K562 (cell line): ENCODE measurements around the gene LTB4R2. TPM values are rescaled to one million over a fixed set of nuclear protein-coding genes. Genes with fewer than 3 reads are reported as not detected.

Experiments
- ATAC-seq: fragments of 200-7000 bp; cut with Tn5 transposase; 3 replicates; pipeline ENCODE4 v1.9.1; 2020; ENCODE audit warnings: moderate library complexity
- BruUV-seq: library from RNA; stranded (reverse); fragments of 400-500 nt; replicated peaks from 2 replicates; lab custom pipeline; 2021; lab: Mats Ljungman, UMichigan
- CTCF ChIA-PET: fragments of 300-600 bp; formaldehyde crosslinking; extraction: SDS; loops from one replicate; lab custom pipeline; 2021; ENCODE audit warnings: low intra/inter-chr PET ratio; lab: Yijun Ruan, JAX
- POLR2A ChIA-PET: fragments of 300-600, 350-650 bp; sonication (Branson Sonifier 250); formaldehyde crosslinking; extraction: SDS; loops from one replicate; lab custom pipeline; 2021; ENCODE audit warnings: antibody characterized with exemption, inconsistent platforms; lab: Yijun Ruan, JAX
- DNase-seq, 4 experiments: peaks; one replicate each; pipeline versions ENCODE4 v3.0.0 to v3.0.0-alpha.2; 2011 to 2018; ENCODE audit warnings: low spot score in 3 of 4, mixed read lengths in 3 of 4; ENCODE audit errors: extremely low read depth in 1 of 4
- FAIRE-seq: peaks from 2 replicates; lab custom pipeline; 2011; peaks lifted over from hg19 to GRCh38; lab: Jason Lieb, UNC
- H2AFZ ChIP-seq: 2 replicates; pipeline ENCODE4 v1.6.0; 2011; ENCODE audit warnings: low read depth, low read length, control low read depth, inconsistent platforms
- H3K27ac ChIP-seq: fragments of 200-600 bp; 3 replicates; pipeline ENCODE4 v1.8.0; 2011; ENCODE audit warnings: low read depth, mild to moderate bottlenecking, control low read depth, inconsistent platforms, low read length, moderate library complexity, mixed read lengths; ENCODE audit errors: extremely low read depth
- H3K27me3 ChIP-seq, 2 experiments: fragments of 300-600 bp in 1 of 2; 2 replicates in 1 of 2; 3 replicates in 1 of 2; pipeline versions ENCODE4 v1.6.0 to v1.8.0; 2011; ENCODE audit warnings: inconsistent platforms in 2 of 2, low read length in 2 of 2, mild to moderate bottlenecking in 1 of 2, mixed read lengths in 1 of 2, moderate library complexity in 1 of 2; ENCODE audit not compliant: control insufficient read depth in 2 of 2, insufficient read depth in 2 of 2
- H3K36me3 ChIP-seq: fragments of 300-600 bp; 3 replicates; pipeline ENCODE4 v1.8.0; 2011; ENCODE audit warnings: mild to moderate bottlenecking, low read length, inconsistent platforms; ENCODE audit not compliant: control insufficient read depth, insufficient read depth
- H3K4me1 ChIP-seq, 2 experiments: fragments of 200-600 bp in 1 of 2; replicated peaks in 1 of 2; 2 replicates in 1 of 2; 3 replicates in 1 of 2; pipeline versions ENCODE4 v1.5.1 to v1.8.0; 2011; ENCODE audit warnings: inconsistent platforms in 2 of 2, low read length in 2 of 2, mild to moderate bottlenecking in 1 of 2, mixed read lengths in 1 of 2, moderate library complexity in 1 of 2; ENCODE audit not compliant: control insufficient read depth in 2 of 2, insufficient read depth in 2 of 2
- H3K4me2 ChIP-seq: 2 replicates; pipeline ENCODE4 v1.6.1; 2011; ENCODE audit warnings: low read length, control low read depth, inconsistent platforms, mixed read lengths; ENCODE audit not compliant: insufficient read depth
- H3K4me3 ChIP-seq: fragments of 200-600 bp; sonication (generic), shearing (Covaris generic); 2 replicates; pipeline ENCODE4 v1.5.1; 2016; ENCODE audit warnings: control low read depth, inconsistent platforms
- H3K79me2 ChIP-seq: fragments of 200-600 bp; 3 replicates; pipeline ENCODE4 v1.8.0; 2011; ENCODE audit warnings: low read length, inconsistent platforms; ENCODE audit not compliant: control insufficient read depth, insufficient read depth
- H3K9ac ChIP-seq, 2 experiments: 2 replicates each; pipeline versions ENCODE4 v1.6.0 to v1.6.1; 2011; ENCODE audit warnings: low read depth in 2 of 2, low read length in 2 of 2, control low read depth in 1 of 2, inconsistent platforms in 1 of 2, mild to moderate bottlenecking in 1 of 2, mixed read lengths in 1 of 2; ENCODE audit not compliant: insufficient read depth in 1 of 2
- H3K9me1 ChIP-seq: one replicate; pipeline ENCODE4 v1.6.0; 2011; ENCODE audit warnings: inconsistent platforms, mild to moderate bottlenecking, low read length, moderate library complexity; ENCODE audit not compliant: control insufficient read depth, insufficient read depth
- H3K9me3 ChIP-seq: replicated peaks from 2 replicates; pipeline ENCODE4 v1.5.1; 2011; ENCODE audit warnings: low read depth, low read length, inconsistent platforms; ENCODE audit not compliant: control insufficient read depth, insufficient read depth
- H4K20me1 ChIP-seq: replicated peaks from 2 replicates; pipeline ENCODE4 v1.6.1; 2011; ENCODE audit warnings: low read length, inconsistent platforms, mixed read lengths; ENCODE audit not compliant: control insufficient read depth, insufficient read depth
- ASH1L ChIP-seq: fragments of 450-650 bp; IDR thresholded peaks from 2 replicates; pipeline ENCODE4 v1.6.1; 2018; ENCODE audit warnings: borderline replicate concordance, mild to moderate bottlenecking, low read depth; ENCODE audit not compliant: partially characterized antibody
- BRCA1 ChIP-seq, 2 experiments: fragments of 450-650 bp in 1 of 2; sonication (generic) in 1 of 2; formaldehyde crosslinking in 1 of 2; IDR thresholded peaks; 2 replicates each; pipeline versions ENCODE4 v1.5.0 to v1.6.1; 2017 to 2020; ENCODE audit warnings: mild to moderate bottlenecking in 1 of 2, missing genetic modification reagents in 1 of 2
- CCNT2 ChIP-seq: IDR thresholded peaks from 2 replicates; pipeline ENCODE4 v1.6.1; 2011; ENCODE audit warnings: borderline replicate concordance, low read depth, mild to moderate bottlenecking, moderate library complexity, mixed read lengths, low read length; ENCODE audit not compliant: insufficient read length; ENCODE audit errors: extremely low read depth
- COPS2 ChIP-seq: fragments of 450-650 bp; conservative IDR thresholded peaks from 2 replicates; pipeline ENCODE4 v1.6.1; 2016; ENCODE audit warnings: mild to moderate bottlenecking, moderate library complexity
- CREB1 ChIP-seq, 2 experiments: sonication (generic) in 1 of 2; formaldehyde crosslinking in 1 of 2; IDR thresholded peaks; 2 replicates each; pipeline versions ENCODE4 v1.6.1 to v1.8.0; 2012 to 2022; ENCODE audit warnings: inconsistent platforms in 1 of 2, mild to moderate bottlenecking in 1 of 2, missing genetic modification reagents in 1 of 2, moderate library complexity in 1 of 2
- DMBX1 ChIP-seq: fragments of 250-450 bp; sonication (Bioruptor Pico); IDR thresholded peaks from 2 replicates; pipeline ENCODE4 v1.8.0; 2022; ENCODE audit warnings: inconsistent platforms, mild to moderate bottlenecking, moderate library complexity, borderline replicate concordance
- FOXJ3 ChIP-seq: sonication (generic); formaldehyde crosslinking; IDR thresholded peaks from 2 replicates; pipeline ENCODE4 v1.4.0; 2020; ENCODE audit warnings: mild to moderate bottlenecking, missing genetic modification reagents
- KAT8 ChIP-seq: fragments of 450-650 bp; IDR thresholded peaks from 2 replicates; pipeline ENCODE4 v1.6.1; 2016; ENCODE audit warnings: low read depth, mild to moderate bottlenecking
- MTF1 ChIP-seq: fragments of 250-450 bp; sonication (Bioruptor Pico); IDR thresholded peaks from 2 replicates; pipeline ENCODE4 v1.9.0; 2021; ENCODE audit warnings: moderate library complexity, mild to moderate bottlenecking, inconsistent platforms, borderline replicate concordance
- SNRNP70 ChIP-seq: fragments of 200-400 bp; formaldehyde crosslinking; optimal IDR thresholded peaks from 2 replicates; pipeline ENCODE3; 2017; ENCODE audit warnings: low read depth, low read length
- SPI1 ChIP-seq: IDR thresholded peaks from 2 replicates; pipeline ENCODE4 v1.6.1; 2011; ENCODE audit warnings: low read depth, low read length, control low read depth, borderline replicate concordance
- TAF15 ChIP-seq: fragments of 200-400 bp; formaldehyde crosslinking; IDR thresholded peaks from 2 replicates; pipeline ENCODE4 v1.6.1; 2017; ENCODE audit warnings: mild to moderate bottlenecking, low read depth, low read length, moderate library complexity
- ZBED1 ChIP-seq: IDR thresholded peaks from 2 replicates; pipeline ENCODE4 v1.6.1; 2014
- ZNF224 ChIP-seq: sonication (generic); formaldehyde crosslinking; IDR thresholded peaks from 2 replicates; pipeline ENCODE4 v1.8.0; 2022; ENCODE audit warnings: mild to moderate bottlenecking, missing genetic modification reagents
- WGBS: fragments of 100-300 bp; shearing (Covaris generic); methylation state at CpG from one replicate; pipeline ENCODE4 v1.1.6; 2016; ENCODE audit warnings: low coverage, mixed read lengths; ENCODE audit not compliant: insufficient coverage; ENCODE audit errors: missing lambda C conversion rate; 5-methylcytosine and 5-hydroxymethylcytosine counted together
- in situ Hi-C: fragments of 300-500 bp; cut with MboI; formaldehyde crosslinking; loops from 4 replicates; pipeline ENCODE4 v1.15.0; 2018; ENCODE audit warnings: inconsistent platforms, mixed read lengths
- intact Hi-C: fragments of 100-400 bp; cut with micrococcal nuclease; formaldehyde crosslinking; loops from 2 replicates; pipeline ENCODE4 v1.14.2; 2022
- polyA plus RNA-seq, 8 experiments: library from polyadenylated mRNA; depleted of rRNA in 4 of 8; stranded (reverse) in 5 of 8; unstranded in 3 of 8; fragments of >200 nt; fragmentation: Nextera tagmentation in 2 of 8; fragmentation: Illumina TruSeq in 1 of 8; extraction: Ambion mirVana in 2 of 8; extraction: Trizol in 1 of 8; gene quantifications; 2 replicates each; pipeline versions ENCODE4 v1.2.1 to v1.2.3, GENCODE V29; 2011 to 2014; ENCODE audit warnings: inconsistent platforms in 1 of 8, missing spikeins in 1 of 8
- total RNA-seq, 7 experiments: library from RNA; depleted of rRNA in 6 of 7; stranded (reverse); fragments of >200 nt in 6 of 7; fragmentation: Illumina TruSeq in 2 of 7; extraction: Trizol in 2 of 7; gene quantifications; 2 replicates each; pipeline versions ENCODE4 v1.2.1 to v1.2.3, GENCODE V29; 2011 to 2021; ENCODE audit warnings: low replicate concordance in 1 of 7
- TF ChIP-seq, protein P1 (sequence below): fragments of 250-450 bp; sonication (Bioruptor Pico); IDR thresholded peaks from 2 replicates; pipeline ENCODE4 v1.8.0; 2022; ENCODE audit warnings: inconsistent platforms, mild to moderate bottlenecking, moderate library complexity, borderline replicate concordance
- TF ChIP-seq, protein P2 (sequence below), 2 experiments: fragments of 150-350 bp in 1 of 2; IDR thresholded peaks; 2 replicates each; pipeline ENCODE4 v1.6.1; 2012 to 2016; ENCODE audit warnings: low read depth in 2 of 2, low read length in 2 of 2, mild to moderate bottlenecking in 1 of 2, moderate library complexity in 1 of 2

The LTB4R2 gene
- total and polyA plus RNA-seq, 9 of the 15 experiments (the other 6 are each of a cell fraction or from before 2014, with no cell fraction given) = 0.03 to 11.6 (median 2.8) TPM; not detected in 1

DNA sequence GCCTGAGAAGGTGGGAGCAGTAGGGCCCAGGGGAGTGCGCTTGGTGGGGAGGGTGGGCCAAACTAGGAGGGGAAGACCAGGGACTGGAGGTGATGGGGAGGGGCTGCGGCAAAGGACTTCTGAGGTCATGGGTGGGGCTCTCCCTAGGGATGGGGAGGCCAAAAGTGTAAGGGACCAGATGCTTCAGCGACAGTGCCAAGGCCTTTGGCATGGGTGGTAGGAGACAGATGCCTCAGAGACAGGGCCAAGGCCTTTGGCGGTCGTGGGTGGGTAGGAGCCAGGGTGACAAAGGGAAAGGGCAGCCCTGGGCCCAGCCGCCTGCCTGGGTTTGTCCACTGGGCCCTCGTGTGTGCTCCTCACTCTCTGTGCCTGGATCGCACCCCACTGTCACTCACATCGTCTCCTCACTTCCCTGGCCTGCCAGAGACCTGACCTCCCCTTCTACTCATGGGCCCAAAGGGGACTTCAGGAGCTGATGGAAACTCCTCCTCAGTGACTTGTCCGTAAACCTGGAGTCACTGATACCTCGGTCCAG is 25.4 kb upstream of the LTB4R2 start (continued):
- TF ChIP-seq SNRNP70 (no peak), COPS2 (no peak), ZBED1 (no peak)
- TF ChIP-seq, protein P1, sequence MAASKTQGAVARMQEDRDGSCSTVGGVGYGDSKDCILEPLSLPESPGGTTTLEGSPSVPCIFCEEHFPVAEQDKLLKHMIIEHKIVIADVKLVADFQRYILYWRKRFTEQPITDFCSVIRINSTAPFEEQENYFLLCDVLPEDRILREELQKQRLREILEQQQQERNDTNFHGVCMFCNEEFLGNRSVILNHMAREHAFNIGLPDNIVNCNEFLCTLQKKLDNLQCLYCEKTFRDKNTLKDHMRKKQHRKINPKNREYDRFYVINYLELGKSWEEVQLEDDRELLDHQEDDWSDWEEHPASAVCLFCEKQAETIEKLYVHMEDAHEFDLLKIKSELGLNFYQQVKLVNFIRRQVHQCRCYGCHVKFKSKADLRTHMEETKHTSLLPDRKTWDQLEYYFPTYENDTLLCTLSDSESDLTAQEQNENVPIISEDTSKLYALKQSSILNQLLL = no peak

DNA sequence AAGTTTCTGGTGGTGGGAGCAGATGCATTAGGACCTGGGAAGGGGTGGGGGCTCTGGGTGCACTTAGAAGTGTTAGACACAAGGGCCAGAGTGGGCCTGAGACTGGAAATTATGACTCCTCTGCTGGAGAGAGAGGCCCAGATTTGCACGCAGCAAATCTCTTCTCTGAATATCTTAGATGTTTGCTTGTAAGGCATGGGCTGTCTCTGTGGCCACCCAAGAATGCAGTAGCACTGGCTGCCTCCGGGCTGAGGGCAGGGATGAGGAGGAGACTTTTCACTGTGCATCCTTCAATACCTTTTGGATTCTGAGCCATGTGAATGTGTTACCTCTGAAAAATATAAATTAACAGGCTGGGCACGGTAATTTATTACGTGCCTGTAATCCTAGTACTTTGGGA is 24.6 kb upstream of the LTB4R2 start:
- no peak for FAIRE-seq
- TF ChIP-seq CCNT2 (no peak), ZNF224 (CRISPR knock-in tag) (no peak), ASH1L (no peak), FOXJ3 (no peak), TAF15 (no peak), SPI1 (no peak), CREB1 (IDR thresholded peaks at IDR 0.05) (no peak), CREB1 (CRISPR knock-in tag; IDR thresholded peaks at IDR 0.05) (no peak), BRCA1 (IDR thresholded peaks at IDR 0.05) (no peak), BRCA1 (CRISPR knock-in tag; IDR thresholded peaks at IDR 0.05) (no peak), MTF1 (no peak), KAT8 (no peak), DMBX1 (no peak)
- TF ChIP-seq, protein P2, sequence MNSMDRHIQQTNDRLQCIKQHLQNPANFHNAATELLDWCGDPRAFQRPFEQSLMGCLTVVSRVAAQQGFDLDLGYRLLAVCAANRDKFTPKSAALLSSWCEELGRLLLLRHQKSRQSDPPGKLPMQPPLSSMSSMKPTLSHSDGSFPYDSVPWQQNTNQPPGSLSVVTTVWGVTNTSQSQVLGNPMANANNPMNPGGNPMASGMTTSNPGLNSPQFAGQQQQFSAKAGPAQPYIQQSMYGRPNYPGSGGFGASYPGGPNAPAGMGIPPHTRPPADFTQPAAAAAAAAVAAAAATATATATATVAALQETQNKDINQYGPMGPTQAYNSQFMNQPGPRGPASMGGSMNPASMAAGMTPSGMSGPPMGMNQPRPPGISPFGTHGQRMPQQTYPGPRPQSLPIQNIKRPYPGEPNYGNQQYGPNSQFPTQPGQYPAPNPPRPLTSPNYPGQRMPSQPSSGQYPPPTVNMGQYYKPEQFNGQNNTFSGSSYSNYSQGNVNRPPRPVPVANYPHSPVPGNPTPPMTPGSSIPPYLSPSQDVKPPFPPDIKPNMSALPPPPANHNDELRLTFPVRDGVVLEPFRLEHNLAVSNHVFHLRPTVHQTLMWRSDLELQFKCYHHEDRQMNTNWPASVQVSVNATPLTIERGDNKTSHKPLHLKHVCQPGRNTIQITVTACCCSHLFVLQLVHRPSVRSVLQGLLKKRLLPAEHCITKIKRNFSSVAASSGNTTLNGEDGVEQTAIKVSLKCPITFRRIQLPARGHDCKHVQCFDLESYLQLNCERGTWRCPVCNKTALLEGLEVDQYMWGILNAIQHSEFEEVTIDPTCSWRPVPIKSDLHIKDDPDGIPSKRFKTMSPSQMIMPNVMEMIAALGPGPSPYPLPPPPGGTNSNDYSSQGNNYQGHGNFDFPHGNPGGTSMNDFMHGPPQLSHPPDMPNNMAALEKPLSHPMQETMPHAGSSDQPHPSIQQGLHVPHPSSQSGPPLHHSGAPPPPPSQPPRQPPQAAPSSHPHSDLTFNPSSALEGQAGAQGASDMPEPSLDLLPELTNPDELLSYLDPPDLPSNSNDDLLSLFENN (IDR thresholded peaks at IDR 0.05; ENCODE audit: low read depth in 2 of 2, low read length in 2 of 2) = no peak

More for the DNA sequence above, 24.6 kb upstream of the LTB4R2 start:
- H3K36me3 ChIP-seq = peaks cover 11% of the 10 kb centered on the region; the same call in 1 of the 3 replicates
- H3K4me2 ChIP-seq = no peak overlapping the region
- no peak overlapping the region for H3K27ac ChIP-seq
- no peaks in the 10 kb centered on the region for H3K9me1 ChIP-seq
- H4K20me1 ChIP-seq = no peaks in the 10 kb centered on the region
- no peak overlapping the region for H3K9ac ChIP-seq
- ATAC-seq (no peak), DNase-seq (no peak)
- H3K9me3 ChIP-seq = no peaks in the 10 kb centered on the region
- H3K4me3 ChIP-seq = no peak overlapping the region
- H3K79me2 ChIP-seq = no peaks in the 10 kb centered on the region
- no peaks in the 10 kb centered on the region; a peak in 1 of 5 replicates for H3K4me1 ChIP-seq
- intact Hi-C loops = no loop called here
- ChIA-PET POLR2A (interaction anchor here (0.6 kb wide), 1 partner anchor 10 kb away, joined by 3 read pairs; no protein-coding TSS in a partner anchor), CTCF (no interaction called here)
- WGBS = 23% methylated on average over 3 of the region's 4 CpGs
- no TSS peak for BruUV-seq
- in situ Hi-C loops = no loop called here
- H2AFZ ChIP-seq = no peak overlapping the region
- H3K27me3 ChIP-seq = no peaks in the 10 kb centered on the region
